BJ (cell line): Measurements from ENCODE around the gene TSEN34. TPM values are rescaled to one million over a fixed set of nuclear protein-coding genes. Genes with fewer than 3 reads are reported as not detected.
"Not testable (repeated sequence)": the region's sequence is repeated elsewhere in the genome, so short reads cannot be mapped to it uniquely, and the experiment has no call there.

ENCODE experiments used
- CTCF ChIA-PET: fragments of 350-600 bp; formaldehyde crosslinking; extraction: SDS; loops from one replicate; lab custom pipeline; 2021; ENCODE audit warnings: antibody characterized with exemption, inconsistent platforms; lab: Yijun Ruan, JAX
- POLR2A ChIA-PET: fragments of 300-600 bp; sonication (Branson Sonifier 250); formaldehyde crosslinking; extraction: SDS; loops from one replicate; lab custom pipeline; 2021; ENCODE audit warnings: antibody characterized with exemption; lab: Charles Lee
- DNase-seq: peaks from one replicate; pipeline ENCODE4 v3.0.0-alpha.2; 2011; ENCODE audit warnings: low read depth
- H3K27me3 ChIP-seq: 2 replicates; pipeline ENCODE4 v1.6.0; 2011; ENCODE audit warnings: low read length; ENCODE audit not compliant: control insufficient read depth, insufficient read depth
- H3K36me3 ChIP-seq: 2 replicates; pipeline ENCODE4 v1.5.1; 2011; ENCODE audit warnings: low read length; ENCODE audit not compliant: control insufficient read depth, insufficient read depth
- H3K4me3 ChIP-seq: 2 replicates; pipeline ENCODE4 v1.5.1; 2011; ENCODE audit warnings: low read depth, mild to moderate bottlenecking, control low read depth, low read length
- CTCF ChIP-seq: IDR thresholded peaks from 2 replicates; pipeline ENCODE4 v1.5.1; 2011; ENCODE audit warnings: low read depth, mild to moderate bottlenecking, control low read depth, inconsistent platforms, low read length, moderate library complexity; ENCODE audit not compliant: insufficient read depth
- polyA plus RNA-seq: library from polyadenylated mRNA; depleted of rRNA; stranded (reverse); fragments of >200 nt; gene quantifications from 2 replicates; pipeline ENCODE4 v1.2.3, GENCODE V29; 2011

The TSEN34 gene
- polyA plus RNA-seq, 1 experiment = 53.9 TPM

DNA sequence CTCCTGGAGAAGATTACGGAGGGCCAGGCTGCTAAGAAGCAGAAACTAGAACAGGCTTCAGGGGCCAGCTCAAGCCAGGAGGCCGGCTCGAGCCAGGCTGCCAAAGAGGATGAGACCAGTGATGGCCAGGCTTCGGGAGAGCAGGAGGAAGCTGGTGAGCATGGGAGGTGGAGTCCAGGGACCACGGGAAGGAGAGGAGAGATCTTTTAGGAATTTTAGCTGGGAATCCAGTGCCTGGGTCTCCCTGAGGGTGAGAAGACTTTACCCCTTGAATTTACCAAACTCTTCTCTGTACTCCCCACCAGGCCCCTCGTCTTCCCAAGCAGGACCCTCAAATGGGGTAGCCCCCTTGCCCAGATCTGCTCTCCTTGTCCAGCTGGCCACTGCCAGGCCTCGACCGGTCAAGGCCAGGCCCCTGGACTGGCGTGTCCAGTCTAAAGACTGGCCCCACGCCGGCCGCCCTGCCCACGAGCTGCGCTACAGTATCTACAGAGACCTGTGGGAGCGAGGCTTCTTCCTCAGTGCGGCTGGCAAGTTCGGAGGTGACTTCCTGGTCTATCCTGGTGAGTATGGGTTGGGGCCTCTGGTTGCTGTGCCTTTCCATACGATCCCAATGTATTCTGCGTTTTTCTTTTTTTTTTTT, 824 bp downstream of the TSEN34 start:
- no peak for TF ChIP-seq CTCF
- DNase-seq = no peak
- CTCF ChIA-PET = interaction anchor here (1.1 to 1.2 kb wide), 2 partner anchors 41 to 43 kb away, joined by 3 to 4 read pairs; no protein-coding TSS in a partner anchor
- no peaks in the 10 kb centered on the region for H3K27me3 ChIP-seq
- POLR2A ChIA-PET = interaction anchor here (0.6 kb wide), 1 partner anchor 9 kb away, joined by 3 read pairs; the partner anchor contains the start of gene RPS9
- H3K4me3 ChIP-seq = peak overlapping the region; percentile 68
- H3K36me3 ChIP-seq = peaks cover 7% of the 10 kb centered on the region; the same call in 1 of the 2 replicates

- no peak for DNase-seq
- TF ChIP-seq CTCF = no peak
- H3K36me3 ChIP-seq = peaks cover 4% of the 10 kb centered on the region; the same call in 1 of the 2 replicates
- no peak overlapping the region for H3K4me3 ChIP-seq
- ChIA-PET CTCF (interaction anchor here (0.6 kb wide), 1 partner anchor 20 kb away, joined by 3 read pairs; no protein-coding TSS in a partner anchor), POLR2A (no interaction called here)
- H3K27me3 ChIP-seq = no peaks in the 10 kb centered on the region
Measured at GRCh38 chr19:54193011-54193410, 1.9 kb downstream of the TSEN34 start.

- H3K4me3 ChIP-seq, CTCF ChIA-PET, DNase-seq, H3K27me3 ChIP-seq, POLR2A ChIA-PET, H3K36me3 ChIP-seq: not testable (repeated sequence)
Measured at GRCh38 chr19:54194463-54194862, 3.4 kb downstream of the TSEN34 start.

DNA sequence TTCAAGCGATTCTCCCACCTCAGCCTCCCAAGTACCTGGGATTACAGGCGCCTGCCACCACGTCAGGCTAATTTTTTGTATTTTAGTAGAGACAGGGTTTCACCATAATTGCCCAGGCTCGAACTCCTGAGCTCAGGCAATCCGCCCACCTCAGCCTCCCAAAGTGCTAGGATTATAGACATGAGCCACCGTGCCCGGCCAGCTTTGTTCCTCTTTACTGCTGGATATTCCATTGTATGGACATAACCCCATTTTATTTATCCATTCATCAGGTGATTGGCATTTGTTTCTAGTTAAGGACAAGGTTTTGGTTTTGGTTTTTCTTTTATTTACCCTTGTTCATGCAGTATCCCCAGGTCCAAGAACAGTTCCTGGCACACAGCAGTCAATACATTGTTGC, 5.4 kb downstream of the TSEN34 start:
- no peak for DNase-seq
- no peaks in the 10 kb centered on the region for H3K27me3 ChIP-seq
- ChIA-PET CTCF (no interaction called here), POLR2A (no interaction called here)
- H3K36me3 ChIP-seq = peaks cover 6% of the 10 kb centered on the region; the same call in 1 of the 2 replicates
- H3K4me3 ChIP-seq = no peak overlapping the region
- no peak for TF ChIP-seq CTCF

GRCh38 chr19:54197121-54197520, 6.0 kb downstream of the TSEN34 start:
- Histone ChIP-seq H3K27me3 (no peaks in the 10 kb centered on the region), H3K36me3 (peaks cover 8% of the 10 kb centered on the region; the same call in 1 of the 2 replicates), H3K4me3 (no peak overlapping the region)
- ChIA-PET POLR2A (no interaction called here), CTCF (no interaction called here)
- DNase-seq = no peak
- no peak for TF ChIP-seq CTCF
